ENCODE results near the gene IFNGR1.

The IFNGR1 gene

GRCh38 chr6:137175868-137176245, 43.3 kb downstream of the IFNGR1 start:
- TF ChIP-seq, protein P1, sequence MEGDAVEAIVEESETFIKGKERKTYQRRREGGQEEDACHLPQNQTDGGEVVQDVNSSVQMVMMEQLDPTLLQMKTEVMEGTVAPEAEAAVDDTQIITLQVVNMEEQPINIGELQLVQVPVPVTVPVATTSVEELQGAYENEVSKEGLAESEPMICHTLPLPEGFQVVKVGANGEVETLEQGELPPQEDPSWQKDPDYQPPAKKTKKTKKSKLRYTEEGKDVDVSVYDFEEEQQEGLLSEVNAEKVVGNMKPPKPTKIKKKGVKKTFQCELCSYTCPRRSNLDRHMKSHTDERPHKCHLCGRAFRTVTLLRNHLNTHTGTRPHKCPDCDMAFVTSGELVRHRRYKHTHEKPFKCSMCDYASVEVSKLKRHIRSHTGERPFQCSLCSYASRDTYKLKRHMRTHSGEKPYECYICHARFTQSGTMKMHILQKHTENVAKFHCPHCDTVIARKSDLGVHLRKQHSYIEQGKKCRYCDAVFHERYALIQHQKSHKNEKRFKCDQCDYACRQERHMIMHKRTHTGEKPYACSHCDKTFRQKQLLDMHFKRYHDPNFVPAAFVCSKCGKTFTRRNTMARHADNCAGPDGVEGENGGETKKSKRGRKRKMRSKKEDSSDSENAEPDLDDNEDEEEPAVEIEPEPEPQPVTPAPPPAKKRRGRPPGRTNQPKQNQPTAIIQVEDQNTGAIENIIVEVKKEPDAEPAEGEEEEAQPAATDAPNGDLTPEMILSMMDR (IDR thresholded peaks at IDR 0.05; ENCODE audit: low read depth, low read length, missing control alignments): no peak
- in situ Hi-C loops (cut with HindIII; ENCODE audit: low sequenced_read_pairs): no loop called here
- no peak for DNase-seq (ENCODE audit: low read depth)
- no peak overlapping the region for H3K4me3 ChIP-seq (ENCODE audit: low read depth, low read length)

- TF ChIP-seq, protein P1 (IDR thresholded peaks at IDR 0.05; ENCODE audit: low read depth, low read length, missing control alignments): no peak
- in situ Hi-C loops (cut with HindIII; ENCODE audit: low sequenced_read_pairs): no loop called here
- no peak for DNase-seq (ENCODE audit: low read depth)
- no peak overlapping the region for H3K4me3 ChIP-seq (ENCODE audit: low read depth, low read length)
These were observed 43.9 kb downstream of the IFNGR1 start for GRCh38 chr6:137175157-137175867.

GRCh38 chr6:137173501-137173900, 45.7 kb downstream of the IFNGR1 start, which contains the start of gene IL22RA2:
IL22RA2 (minus strand) TSS chr6:137173644; CDS start chr6:137161749, 11,895 bp downstream.
- in situ Hi-C loops (cut with HindIII; ENCODE audit: low sequenced_read_pairs): no loop called here
- DNase-seq (ENCODE audit: low read depth): no peak
- H3K4me3 ChIP-seq (ENCODE audit: low read depth, low read length): no peak within 1 kb of the TSS
- TF ChIP-seq, protein P1 (IDR thresholded peaks at IDR 0.05; ENCODE audit: low read depth, low read length, missing control alignments): no peak

DNA sequence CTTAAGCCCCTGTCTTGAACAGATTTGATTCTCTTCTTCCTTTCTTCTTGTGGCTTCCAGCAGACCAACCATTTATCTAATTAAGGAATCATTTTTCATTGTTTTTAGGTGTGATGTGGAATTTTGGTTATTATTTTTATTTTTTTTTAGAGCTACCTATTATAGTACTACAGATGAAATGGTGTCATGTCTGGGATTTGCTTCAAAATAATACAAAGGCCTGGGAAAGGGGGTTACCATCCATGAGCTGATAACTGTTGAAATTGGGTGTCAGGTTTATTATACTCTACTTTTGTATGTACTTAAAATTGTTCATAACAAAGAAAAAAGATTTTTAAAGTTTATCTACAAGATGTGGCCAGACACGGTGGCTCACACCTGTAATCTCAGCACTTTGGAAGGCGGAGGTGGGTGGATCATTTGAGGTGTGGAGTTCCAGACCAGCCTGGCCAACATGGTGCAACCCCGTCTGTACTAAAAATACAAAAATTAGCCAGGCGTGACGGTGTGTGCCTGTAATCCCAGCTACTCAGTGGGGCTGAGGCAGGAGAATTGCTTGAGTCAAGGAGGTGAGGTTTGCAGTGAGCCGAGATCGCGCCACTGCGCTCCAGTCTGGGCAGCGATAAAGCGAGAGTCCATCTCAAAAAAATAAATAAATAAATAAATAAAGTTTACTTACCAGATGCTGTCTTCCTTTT, 46.3 kb downstream of the IFNGR1 start:
- DNase-seq (ENCODE audit: low read depth): no peak
- H3K4me3 ChIP-seq (ENCODE audit: low read depth, low read length): no peak overlapping the region
- in situ Hi-C loops (cut with HindIII; ENCODE audit: low sequenced_read_pairs): no loop called here
- TF ChIP-seq, protein P1 (IDR thresholded peaks at IDR 0.05; ENCODE audit: low read depth, low read length, missing control alignments): no peak

DNA sequence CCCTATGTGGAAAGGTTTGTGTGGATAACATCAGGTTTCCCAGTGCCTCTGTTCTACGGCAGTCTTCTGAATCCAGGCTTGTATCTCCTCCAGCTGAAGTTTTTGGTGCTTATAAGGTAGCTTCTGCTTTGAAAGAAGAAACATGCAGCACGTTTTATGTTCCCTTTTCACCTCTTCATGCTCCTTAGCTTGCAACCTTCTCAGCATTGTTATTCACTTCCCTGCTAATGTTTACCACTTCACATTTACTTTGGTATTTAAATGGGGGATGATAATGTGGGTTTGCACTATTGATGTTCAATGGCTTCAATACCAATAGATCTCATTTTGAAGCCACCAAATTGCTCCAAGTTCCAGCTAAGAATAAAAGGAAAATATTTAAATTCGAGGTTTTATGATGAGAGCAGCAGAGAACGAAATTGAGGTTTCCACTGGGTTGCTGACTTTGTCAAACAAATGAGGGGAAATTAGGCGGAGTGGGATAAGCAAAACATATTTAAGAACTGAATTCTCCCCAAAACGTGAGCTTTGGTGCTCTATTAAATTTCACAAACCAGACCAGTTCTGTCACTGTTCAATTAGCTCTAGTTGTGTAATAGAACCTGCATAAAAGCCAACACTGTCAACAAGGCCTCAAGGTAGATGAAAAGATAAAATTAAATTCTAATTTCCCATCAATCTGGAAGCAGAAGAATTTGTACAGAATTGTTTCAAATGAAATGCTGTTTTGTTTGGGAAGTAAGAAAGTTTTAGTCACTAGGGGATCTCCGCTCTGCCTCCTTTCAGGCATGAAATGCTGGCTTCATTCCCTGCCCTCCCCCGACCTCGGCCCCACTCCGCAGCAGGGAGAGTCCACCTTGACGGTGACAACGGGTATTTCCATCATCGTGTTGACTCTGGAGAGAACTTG, 47.1 kb downstream of the IFNGR1 start:
- TF ChIP-seq, protein P1 (IDR thresholded peaks at IDR 0.05; ENCODE audit: low read depth, low read length, missing control alignments): no peak
- in situ Hi-C loops (cut with HindIII; ENCODE audit: low sequenced_read_pairs): no loop called here
- no peak overlapping the region for H3K4me3 ChIP-seq (ENCODE audit: low read depth, low read length)
- no peak for DNase-seq (ENCODE audit: low read depth)

DNA sequence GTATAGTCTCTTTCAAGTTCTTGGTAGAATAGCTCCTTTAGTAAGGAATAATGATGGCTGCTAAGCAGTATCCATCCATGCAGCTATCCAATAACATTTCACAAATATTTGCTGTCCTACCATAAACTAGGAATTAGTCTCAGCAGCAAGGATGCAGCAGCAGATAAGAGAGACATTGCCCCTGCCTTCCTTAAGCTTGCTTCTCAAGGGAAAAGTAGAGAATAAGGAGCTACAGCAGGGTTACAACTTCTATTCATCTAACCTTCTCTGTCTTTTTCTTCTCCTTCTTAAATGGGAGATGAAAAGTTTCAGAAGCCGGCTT, 48.2 kb downstream of the IFNGR1 start:
- DNase-seq (ENCODE audit: low read depth): no peak
- in situ Hi-C loops (cut with HindIII; ENCODE audit: low sequenced_read_pairs): no loop called here
- TF ChIP-seq, protein P1 (IDR thresholded peaks at IDR 0.05; ENCODE audit: low read depth, low read length, missing control alignments): no peak
- no peak overlapping the region for H3K4me3 ChIP-seq (ENCODE audit: low read depth, low read length)

Data from astrocyte of the cerebellum (primary cell).